A549 (cell line): Measurements from ENCODE around the gene YWHAB. TPM values are rescaled to one million over a fixed set of nuclear protein-coding genes. Genes with fewer than 3 reads are reported as not detected.

Experiments
- ATAC-seq, 2 experiments: fragments of 200-7000 bp in 1 of 2; fragments of >200 bp in 1 of 2; cut with Nextera tagmentation in 1 of 2; cut with Tn5 transposase in 1 of 2; 3 replicates each; pipeline versions ENCODE4 v1.8.0 to v1.9.1; 2018 to 2020; ENCODE audit warnings: mild to moderate bottlenecking in 1 of 2, moderate library complexity in 1 of 2
- CTCF ChIA-PET: fragments of 300-600 bp; sonication (Branson Sonifier 250); formaldehyde crosslinking; extraction: SDS; loops from one replicate; lab custom pipeline; 2021; ENCODE audit warnings: antibody characterized with exemption, inconsistent platforms; lab: Yijun Ruan, JAX
- POLR2A ChIA-PET: fragments of 350-600 bp; formaldehyde crosslinking; extraction: SDS; loops from one replicate; lab custom pipeline; 2021; ENCODE audit warnings: antibody characterized with exemption, inconsistent platforms; lab: Yijun Ruan, JAX
- DNase-seq, 2 experiments: peaks; one replicate each; pipeline versions ENCODE4 v3.0.0 to v3.0.0-alpha.2; 2011 to 2016; ENCODE audit warnings: low read depth in 1 of 2, low spot score in 1 of 2
- FAIRE-seq: peaks from 2 replicates; lab custom pipeline; 2011; peaks lifted over from hg19 to GRCh38; lab: Jason Lieb, UNC
- H3K27ac ChIP-seq, 2 experiments: fragments of >200 bp; sonication (Bioruptor Twin); formaldehyde crosslinking; 3 replicates each; pipeline ENCODE4 v1.5.1; 2016 to 2017
- H3K4me1 ChIP-seq: fragments of >200 bp; sonication (Bioruptor Twin); formaldehyde crosslinking; 3 replicates; pipeline ENCODE4 v1.6.1; 2016
- H3K4me2 ChIP-seq: fragments of >200 bp; sonication (Bioruptor Twin); formaldehyde crosslinking; 3 replicates; pipeline ENCODE4 v1.6.1; 2016
- H3K4me3 ChIP-seq: fragments of >200 bp; sonication (Bioruptor Twin); formaldehyde crosslinking; 3 replicates; pipeline ENCODE4 v1.5.1; 2016
- H3K9me3 ChIP-seq: fragments of >200 bp; sonication (Bioruptor Twin); formaldehyde crosslinking; 3 replicates; pipeline ENCODE4 v1.6.1; 2016
- CHD2 ChIP-seq: fragments of 150-350 bp; IDR thresholded peaks from 2 replicates; pipeline ENCODE4 v1.6.1; 2014; ENCODE audit warnings: low read length; ENCODE audit not compliant: partially characterized antibody
- EHMT2 ChIP-seq: fragments of 200-600 bp; sonication (generic); IDR thresholded peaks from 2 replicates; pipeline ENCODE4 v1.6.1; 2016; ENCODE audit warnings: antibody characterized with exemption, low read depth, mild to moderate bottlenecking, moderate library complexity
- HDAC2 ChIP-seq: fragments of 200-600 bp; sonication (generic); IDR thresholded peaks from 2 replicates; pipeline ENCODE4 v1.6.1; 2016
- HEYL ChIP-seq: fragments of 250-450 bp; sonication (Bioruptor Pico); IDR thresholded peaks from 2 replicates; pipeline ENCODE4 v1.8.0; 2021; ENCODE audit warnings: mild to moderate bottlenecking, moderate library complexity
- MYC ChIP-seq: IDR thresholded peaks from 2 replicates; pipeline ENCODE4 v1.6.1; 2012; ENCODE audit warnings: mild to moderate bottlenecking, inconsistent platforms, low read length, improper control_type of control experiment, borderline replicate concordance
- NFE2L2 ChIP-seq: fragments of 150-350 bp; conservative IDR thresholded peaks from 2 replicates; pipeline ENCODE4 v1.6.1; 2014; ENCODE audit warnings: low read length
- PHF8 ChIP-seq: fragments of 200-600 bp; sonication (generic); IDR thresholded peaks from 2 replicates; pipeline ENCODE4 v1.6.1; 2016; ENCODE audit warnings: low read depth, mild to moderate bottlenecking, antibody characterized with exemption, moderate library complexity, borderline replicate concordance
- POLR2A ChIP-seq: IDR thresholded peaks from 2 replicates; pipeline ENCODE4 v1.6.1; 2012; ENCODE audit warnings: mild to moderate bottlenecking, low read length
- POLR2AphosphoS2 ChIP-seq: conservative IDR thresholded peaks from 2 replicates; pipeline ENCODE4 v1.6.1; 2012; ENCODE audit warnings: low read length, improper control_type of control experiment, inconsistent platforms
- RAD21 ChIP-seq, 2 experiments: fragments of >200 bp in 1 of 2; sonication (Bioruptor Twin) in 1 of 2; formaldehyde crosslinking in 1 of 2; IDR thresholded peaks in 1 of 2; conservative IDR thresholded peaks in 1 of 2; 2 replicates in 1 of 2; 3 replicates in 1 of 2; pipeline ENCODE4 v1.6.1; 2012 to 2018; ENCODE audit warnings: inconsistent platforms in 1 of 2
- RFX5 ChIP-seq: fragments of 450-650 bp; IDR thresholded peaks from 2 replicates; pipeline ENCODE4 v1.7.1; 2014; ENCODE audit warnings: antibody characterized with exemption, mild to moderate bottlenecking, moderate library complexity
- TFCP2L1 ChIP-seq: fragments of 250-450 bp; sonication (Bioruptor Pico); IDR thresholded peaks from 2 replicates; pipeline ENCODE4 v1.5.0; 2021; ENCODE audit warnings: mild to moderate bottlenecking
- ZC3H11A ChIP-seq: fragments of 450-650 bp; IDR thresholded peaks from 2 replicates; pipeline ENCODE4 v1.6.1; 2014; ENCODE audit warnings: antibody characterized with exemption, mild to moderate bottlenecking
- ZNF302 ChIP-seq: fragments of 250-450 bp; sonication (Bioruptor Pico); IDR thresholded peaks from 2 replicates; pipeline ENCODE4 v1.9.0; 2021; ENCODE audit warnings: inconsistent platforms, mild to moderate bottlenecking, moderate library complexity
- WGBS: methylation state at CpG from one replicate; pipeline ENCODE4 v1.1.6; 2017; ENCODE audit errors: missing lambda C conversion rate; 5-methylcytosine and 5-hydroxymethylcytosine counted together
- polyA plus RNA-seq, 4 experiments: library from polyadenylated mRNA; depleted of rRNA in 3 of 4; stranded (reverse); fragments of >200 nt; fragmentation: RNase III in 1 of 4; extraction: RNeasy Plus Mini Kit Qiagen cat#74134 plus additional on column Dnase treatment in 1 of 4; gene quantifications; 2 replicates in 3 of 4; 3 replicates in 1 of 4; pipeline ENCODE4 v1.2.3, GENCODE V29; 2011 to 2017
- TF ChIP-seq, protein P1 (sequence below): fragments of 250-450 bp; sonication (Bioruptor Pico); IDR thresholded peaks from 2 replicates; pipeline ENCODE4 v1.5.0; 2021; ENCODE audit warnings: mild to moderate bottlenecking, moderate library complexity, borderline replicate concordance
- TF ChIP-seq, protein P2 (sequence below): IDR thresholded peaks from 2 replicates; pipeline ENCODE4 v1.6.1; 2012
- TF ChIP-seq, protein P3 (sequence below): fragments of >200 bp; sonication (Bioruptor Twin); formaldehyde crosslinking; IDR thresholded peaks from 3 replicates; pipeline ENCODE4 v1.6.1; 2016
- TF ChIP-seq, protein P4 (sequence below): fragments of >200 bp; sonication (Bioruptor Twin); formaldehyde crosslinking; IDR thresholded peaks from 3 replicates; pipeline ENCODE4 v1.5.1; 2016

Gene YWHAB
- polyA plus RNA-seq, 2 of the 4 experiments (the other 2 are of a cell fraction), result 163 to 205 TPM

DNA sequence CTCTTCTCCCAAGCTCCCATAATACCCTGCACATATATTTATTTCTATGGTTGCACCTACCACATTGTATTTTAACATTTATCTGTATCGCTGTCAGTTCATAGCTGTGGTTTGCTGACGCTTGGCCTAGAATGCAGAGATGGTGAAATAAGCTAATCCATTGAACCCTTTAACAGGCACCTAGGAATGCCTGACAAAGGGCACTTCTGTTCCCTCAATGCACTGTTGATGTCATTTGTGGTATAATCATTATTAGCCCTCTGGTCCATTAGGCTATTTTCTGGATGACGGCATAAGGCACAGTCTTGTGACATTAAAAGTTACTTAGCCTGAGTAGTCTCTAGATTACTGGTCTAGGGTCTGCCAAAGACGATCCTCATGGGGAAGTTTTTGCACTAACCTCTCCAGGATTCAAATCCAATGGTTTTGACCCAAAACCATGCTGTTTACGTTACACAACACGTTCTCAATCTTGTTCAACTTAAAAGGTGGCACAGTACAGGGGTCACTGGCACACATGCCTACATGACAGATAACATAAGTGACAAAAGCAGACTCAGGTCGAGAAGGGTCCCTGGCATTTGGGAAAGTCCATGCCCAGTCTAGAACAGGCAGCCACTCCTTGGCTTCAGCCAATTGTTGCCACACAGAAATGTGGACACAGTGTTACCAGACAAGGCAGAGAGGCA lies 2.1 kb upstream of the YWHAB start:
- no peak for FAIRE-seq
- TF ChIP-seq NFE2L2, result no peak
- no peak for TF ChIP-seq RAD21 (conservative IDR thresholded peaks at IDR 0.05 in 1 of 2, IDR thresholded peaks at IDR 0.05 in 1 of 2)
- no peak for TF ChIP-seq TFCP2L1 (CRISPR knock-in tag)
- no peak for TF ChIP-seq RFX5
- TF ChIP-seq, all 56 proteins: peak for 0
- no peak overlapping the region for H3K4me2 ChIP-seq
- ATAC-seq (no peak), DNase-seq (no peak)
- no peaks in the 10 kb centered on the region for H3K9me3 ChIP-seq
- CTCF ChIA-PET, result interaction anchor here (1.2 to 3.9 kb wide), 2 partner anchors 136 to 200 kb away, joined by 3 to 12 read pairs; no protein-coding TSS in a partner anchor
- POLR2A ChIA-PET, result no interaction called here
- H3K4me1 ChIP-seq, result peaks cover 21% of the 10 kb centered on the region
- WGBS, result 67% methylated on average over 7 of the region's 7 CpGs
- H3K27ac ChIP-seq, result no peak overlapping the region
- H3K4me3 ChIP-seq, result no peak overlapping the region

DNA sequence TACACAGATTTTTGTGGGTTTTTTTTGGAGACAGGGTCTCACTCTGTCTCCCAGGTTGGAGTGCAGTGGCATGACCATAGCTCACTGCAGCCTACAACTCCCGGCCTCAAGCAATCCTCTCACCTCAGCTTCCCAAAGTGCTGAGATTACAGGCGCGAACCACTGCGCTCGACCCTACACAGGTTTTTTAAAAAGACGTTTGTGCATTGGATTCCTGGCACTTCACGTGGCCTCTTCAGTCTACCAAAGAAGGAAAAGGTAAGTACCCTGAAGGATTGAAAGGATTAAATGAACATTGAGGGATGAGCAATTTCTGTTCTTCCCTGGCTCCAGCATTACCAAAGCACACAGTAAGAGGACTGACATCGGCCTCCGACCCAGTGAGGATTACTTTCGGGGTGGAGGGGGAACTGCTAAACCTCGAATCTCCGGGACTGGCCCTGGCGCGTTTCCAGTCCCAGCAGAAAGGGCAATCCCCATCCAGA lies 556 bp upstream of the YWHAB start:
- DNase-seq (no peak), ATAC-seq (no peak)
- Histone ChIP-seq H3K4me2 (peak overlapping the region; percentile 76), H3K9me3 (no peaks in the 10 kb centered on the region)
- TF ChIP-seq MYC, result no peak
- no peak for TF ChIP-seq CHD2
- TF ChIP-seq, protein P1, sequence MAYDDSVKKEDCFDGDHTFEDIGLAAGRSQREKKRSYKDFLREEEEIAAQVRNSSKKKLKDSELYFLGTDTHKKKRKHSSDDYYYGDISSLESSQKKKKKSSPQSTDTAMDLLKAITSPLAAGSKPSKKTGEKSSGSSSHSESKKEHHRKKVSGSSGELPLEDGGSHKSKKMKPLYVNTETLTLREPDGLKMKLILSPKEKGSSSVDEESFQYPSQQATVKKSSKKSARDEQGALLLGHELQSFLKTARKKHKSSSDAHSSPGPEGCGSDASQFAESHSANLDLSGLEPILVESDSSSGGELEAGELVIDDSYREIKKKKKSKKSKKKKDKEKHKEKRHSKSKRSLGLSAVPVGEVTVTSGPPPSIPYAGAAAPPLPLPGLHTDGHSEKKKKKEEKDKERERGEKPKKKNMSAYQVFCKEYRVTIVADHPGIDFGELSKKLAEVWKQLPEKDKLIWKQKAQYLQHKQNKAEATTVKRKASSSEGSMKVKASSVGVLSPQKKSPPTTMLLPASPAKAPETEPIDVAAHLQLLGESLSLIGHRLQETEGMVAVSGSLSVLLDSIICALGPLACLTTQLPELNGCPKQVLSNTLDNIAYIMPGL, result no peak
- TF ChIP-seq, protein P2, sequence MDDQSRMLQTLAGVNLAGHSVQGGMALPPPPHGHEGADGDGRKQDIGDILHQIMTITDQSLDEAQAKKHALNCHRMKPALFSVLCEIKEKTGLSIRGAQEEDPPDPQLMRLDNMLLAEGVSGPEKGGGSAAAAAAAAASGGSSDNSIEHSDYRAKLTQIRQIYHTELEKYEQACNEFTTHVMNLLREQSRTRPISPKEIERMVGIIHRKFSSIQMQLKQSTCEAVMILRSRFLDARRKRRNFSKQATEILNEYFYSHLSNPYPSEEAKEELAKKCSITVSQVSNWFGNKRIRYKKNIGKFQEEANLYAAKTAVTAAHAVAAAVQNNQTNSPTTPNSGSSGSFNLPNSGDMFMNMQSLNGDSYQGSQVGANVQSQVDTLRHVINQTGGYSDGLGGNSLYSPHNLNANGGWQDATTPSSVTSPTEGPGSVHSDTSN, result no peak
- TF ChIP-seq HEYL, result no peak
- TF ChIP-seq HDAC2, result no peak
- TF ChIP-seq POLR2A, result no peak; the same call in 1 of the 2 replicates
- TF ChIP-seq ZC3H11A, result no peak
- TF ChIP-seq, protein P3, sequence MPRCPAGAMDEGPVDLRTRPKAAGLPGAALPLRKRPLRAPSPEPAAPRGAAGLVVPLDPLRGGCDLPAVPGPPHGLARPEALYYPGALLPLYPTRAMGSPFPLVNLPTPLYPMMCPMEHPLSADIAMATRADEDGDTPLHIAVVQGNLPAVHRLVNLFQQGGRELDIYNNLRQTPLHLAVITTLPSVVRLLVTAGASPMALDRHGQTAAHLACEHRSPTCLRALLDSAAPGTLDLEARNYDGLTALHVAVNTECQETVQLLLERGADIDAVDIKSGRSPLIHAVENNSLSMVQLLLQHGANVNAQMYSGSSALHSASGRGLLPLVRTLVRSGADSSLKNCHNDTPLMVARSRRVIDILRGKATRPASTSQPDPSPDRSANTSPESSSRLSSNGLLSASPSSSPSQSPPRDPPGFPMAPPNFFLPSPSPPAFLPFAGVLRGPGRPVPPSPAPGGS, result no peak
- TF ChIP-seq POLR2AphosphoS2, result no peak
- TF ChIP-seq NFE2L2, result no peak
- TF ChIP-seq EHMT2, result no peak
- no peak for TF ChIP-seq PHF8
- TF ChIP-seq, protein P4, sequence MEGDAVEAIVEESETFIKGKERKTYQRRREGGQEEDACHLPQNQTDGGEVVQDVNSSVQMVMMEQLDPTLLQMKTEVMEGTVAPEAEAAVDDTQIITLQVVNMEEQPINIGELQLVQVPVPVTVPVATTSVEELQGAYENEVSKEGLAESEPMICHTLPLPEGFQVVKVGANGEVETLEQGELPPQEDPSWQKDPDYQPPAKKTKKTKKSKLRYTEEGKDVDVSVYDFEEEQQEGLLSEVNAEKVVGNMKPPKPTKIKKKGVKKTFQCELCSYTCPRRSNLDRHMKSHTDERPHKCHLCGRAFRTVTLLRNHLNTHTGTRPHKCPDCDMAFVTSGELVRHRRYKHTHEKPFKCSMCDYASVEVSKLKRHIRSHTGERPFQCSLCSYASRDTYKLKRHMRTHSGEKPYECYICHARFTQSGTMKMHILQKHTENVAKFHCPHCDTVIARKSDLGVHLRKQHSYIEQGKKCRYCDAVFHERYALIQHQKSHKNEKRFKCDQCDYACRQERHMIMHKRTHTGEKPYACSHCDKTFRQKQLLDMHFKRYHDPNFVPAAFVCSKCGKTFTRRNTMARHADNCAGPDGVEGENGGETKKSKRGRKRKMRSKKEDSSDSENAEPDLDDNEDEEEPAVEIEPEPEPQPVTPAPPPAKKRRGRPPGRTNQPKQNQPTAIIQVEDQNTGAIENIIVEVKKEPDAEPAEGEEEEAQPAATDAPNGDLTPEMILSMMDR, result no peak
- no peak for TF ChIP-seq ZNF302 (CRISPR knock-in tag)
- TF ChIP-seq, all 56 proteins: peak for 0
- no peak for FAIRE-seq
- WGBS, result 32% methylated on average over 14 of the region's 14 CpGs
- ChIA-PET CTCF (no interaction called here), POLR2A (interaction anchor here (0.6 to 1.7 kb wide), 10 partner anchors 9 to 1127 kb away, joined by 3 to 6 read pairs (median 4); partner anchors contain the start of genes PABPC1L, RIMS4 and TOMM34)
- H3K4me1 ChIP-seq, result peaks cover 30% of the 10 kb centered on the region
- H3K4me3 ChIP-seq, result peak overlapping the region; percentile 92
- H3K27ac ChIP-seq, result peak overlapping the region; percentile 59 to 99
